Transverse colon (tissue), 4 donors: ENCODE data around the gene TRIM54. TPM values are rescaled to one million over a fixed set of nuclear protein-coding genes. Genes with fewer than 3 reads are reported as not detected.

Source experiments
- DNase-seq: peaks from one replicate; pipeline ENCODE4 v3.0.0-alpha.2; 2019
- H3K27ac ChIP-seq, 4 donors: fragments of 200-600 bp; sonication (generic); 2 replicates each; pipeline ENCODE4 v1.5.1; 2016 to 2018; ENCODE audit warnings: inconsistent platforms in 4 of 4
- H3K27me3 ChIP-seq: fragments of 200-600 bp; sonication (generic); 2 replicates; pipeline ENCODE4 v1.5.1; 2017; ENCODE audit warnings: inconsistent platforms
- H3K36me3 ChIP-seq, 4 donors: fragments of 200-600 bp; sonication (generic); 2 replicates each; pipeline ENCODE4 v1.5.1; 2017 to 2019; ENCODE audit warnings: inconsistent platforms in 4 of 4
- H3K4me1 ChIP-seq, 4 donors: fragments of 200-600 bp; sonication (generic); 2 replicates each; pipeline ENCODE4 v1.5.1; 2017 to 2020; ENCODE audit warnings: inconsistent platforms in 4 of 4
- H3K4me3 ChIP-seq, 4 donors: fragments of 200-600 bp; sonication (generic); 1 replicate in 1 of 4; 2 replicates in 3 of 4; pipeline versions ENCODE4 v1.5.1 to v1.6.1; 2017 to 2019; ENCODE audit warnings: inconsistent platforms in 4 of 4
- H3K9me3 ChIP-seq, 2 donors: fragments of 200-600 bp; sonication (generic); 2 replicates each; pipeline ENCODE4 v1.5.1; 2017 to 2019; ENCODE audit warnings: inconsistent platforms in 2 of 2
- CTCF ChIP-seq, 5 experiments: fragments of 200-600 bp in 3 of 5; fragments of 450-650 bp in 2 of 5; sonication (generic) in 3 of 5; IDR thresholded peaks; 1 replicate in 2 of 5; 2 replicates in 3 of 5; pipeline ENCODE4 v1.5.1; 2016 to 2017; ENCODE audit warnings: antibody characterized with exemption in 5 of 5, inconsistent platforms in 3 of 5, mild to moderate bottlenecking in 2 of 5, moderate library complexity in 1 of 5
- EP300 ChIP-seq: sonication (generic); formaldehyde crosslinking; IDR thresholded peaks from one replicate; pipeline ENCODE4 v1.6.1; 2017; ENCODE audit warnings: antibody characterized with exemption, low read depth
- POLR2A ChIP-seq: fragments of 450-650 bp; IDR thresholded peaks from one replicate; pipeline ENCODE4 v1.6.1; 2016; ENCODE audit warnings: antibody characterized with exemption, mild to moderate bottlenecking, moderate library complexity
- POLR2AphosphoS5 ChIP-seq, 3 donors: sonication (generic); formaldehyde crosslinking; IDR thresholded peaks; one replicate each; pipeline ENCODE4 v1.6.1; 2016; ENCODE audit warnings: antibody characterized with exemption in 3 of 3
- WGBS, 2 donors: methylation state at CpG; one replicate each; pipeline ENCODE4 v1.1.5; 2018; ENCODE audit warnings: low coverage in 1 of 2; 5-methylcytosine and 5-hydroxymethylcytosine counted together
- in situ Hi-C, 4 donors: fragments of 200-750 bp; cut with MboI; loops; one replicate each; pipeline versions ENCODE4 v1.15.0 to v1.15.1; 2017; ENCODE audit warnings: low sequenced_read_pairs in 3 of 4, low pct_ligation_motif_present in 1 of 4, low pct_unique_long_range_greater_than_20kb in 1 of 4
- intact Hi-C: fragments of 100-400 bp; cut with DNase I; formaldehyde crosslinking; loops from one replicate; pipeline ENCODE4 v1.15.1; 2023; ENCODE audit warnings: low total_unique reads
- total RNA-seq, 4 donors: library from RNA; depleted of rRNA; stranded (reverse); fragments of >200 nt; gene quantifications; one replicate each; pipeline ENCODE4 v1.1.0, GENCODE V29; 2016

Gene TRIM54
- total RNA-seq, 4 donors from 2014 or later = 0.40 to 1.9 (median 1.2) TPM; not detected in 1

DNA sequence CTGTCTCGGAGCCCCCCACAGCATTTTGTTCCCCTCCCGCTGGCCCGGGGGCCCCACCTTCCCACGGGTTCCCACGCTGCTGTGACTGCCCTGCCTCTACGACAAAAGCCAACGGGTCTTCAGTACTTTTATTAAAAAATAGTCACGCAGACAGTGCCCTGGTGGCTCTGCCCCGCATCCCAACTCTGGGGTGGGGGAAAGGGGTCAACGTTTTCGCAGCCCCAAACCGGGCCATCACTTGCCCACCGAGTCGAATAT, 25.0 kb downstream of the TRIM54 start:
- no peak overlapping the region for H3K27ac ChIP-seq
- H3K27me3 ChIP-seq = peaks cover 47% of the 10 kb centered on the region
- TF ChIP-seq POLR2AphosphoS5 (IDR thresholded peaks at IDR 0.05) (no peak), CTCF (IDR thresholded peaks at IDR 0.05) (no peak), POLR2A (no peak), EP300 (no peak)
- intact Hi-C loops (loop anchor here (5.0 kb wide), 1 partner anchor 135 kb away; no protein-coding TSS in a partner anchor), in situ Hi-C loops (no loop called here)
- H3K9me3 ChIP-seq = no peaks in the 10 kb centered on the region
- DNase-seq = no peak
- no peaks in the 10 kb centered on the region for H3K36me3 ChIP-seq
- peaks cover 0 to 25% (median 21%) of the 10 kb centered on the region in 4 donors for H3K4me1 ChIP-seq
- 25% methylated on average over 8 of the region's 14 CpGs; no CpG with 5 or more reads in 1 of the 2 donors for WGBS, 2 donors
- H3K4me3 ChIP-seq = no peak overlapping the region

- H3K27me3 ChIP-seq = peaks cover 47% of the 10 kb centered on the region
- H3K4me1 ChIP-seq = peaks cover 0 to 25% (median 21%) of the 10 kb centered on the region in 4 donors
- DNase-seq = no peak
- H3K9me3 ChIP-seq = no peaks in the 10 kb centered on the region
- WGBS, 2 donors = no CpG with 5 or more reads among the region's 75 CpGs
- intact Hi-C loops (loop anchor here (5.0 kb wide), 1 partner anchor 135 kb away; no protein-coding TSS in a partner anchor), in situ Hi-C loops (no loop called here)
- H3K36me3 ChIP-seq = no peaks in the 10 kb centered on the region
- TF ChIP-seq EP300 (no peak), CTCF (IDR thresholded peaks at IDR 0.05) (no peak), POLR2A (no peak), POLR2AphosphoS5 (IDR thresholded peaks at IDR 0.05) (no peak)
- no peak overlapping the region for H3K27ac ChIP-seq
- no peak overlapping the region for H3K4me3 ChIP-seq
Observed at GRCh38 chr2:27307545-27308358, 25.5 kb downstream of the TRIM54 start.

- 40 to 74% methylated on average over 2 to 24 of the region's 25 CpGs for WGBS, 2 donors
- Histone ChIP-seq H3K27ac (no peak within 1 kb of the TSS), H3K27me3 (peaks cover 47% of the 10 kb centered on the region), H3K4me1 (peaks cover 0 to 22% (median 17%) of the 10 kb centered on the region in 4 donors), H3K9me3 (no peaks in the 10 kb centered on the region), H3K4me3 (no peak within 1 kb of the TSS), H3K36me3 (no peaks in the 10 kb centered on the region)
- TF ChIP-seq POLR2A (no peak), CTCF (IDR thresholded peaks at IDR 0.05) (no peak), POLR2AphosphoS5 (IDR thresholded peaks at IDR 0.05) (no peak)
- intact Hi-C loops = loop anchor here (5.0 kb wide), 1 partner anchor 136 kb away; no protein-coding TSS in a partner anchor
- DNase-seq = no peak
- in situ Hi-C loops = no loop called here
Observed at GRCh38 chr2:27308359-27308881, 26.2 kb downstream of the TRIM54 start, which contains the start of gene UCN. TSS of gene UCN (minus strand) at chr2:27308445. CDS start at chr2:27307895, 550 bp downstream.

DNA sequence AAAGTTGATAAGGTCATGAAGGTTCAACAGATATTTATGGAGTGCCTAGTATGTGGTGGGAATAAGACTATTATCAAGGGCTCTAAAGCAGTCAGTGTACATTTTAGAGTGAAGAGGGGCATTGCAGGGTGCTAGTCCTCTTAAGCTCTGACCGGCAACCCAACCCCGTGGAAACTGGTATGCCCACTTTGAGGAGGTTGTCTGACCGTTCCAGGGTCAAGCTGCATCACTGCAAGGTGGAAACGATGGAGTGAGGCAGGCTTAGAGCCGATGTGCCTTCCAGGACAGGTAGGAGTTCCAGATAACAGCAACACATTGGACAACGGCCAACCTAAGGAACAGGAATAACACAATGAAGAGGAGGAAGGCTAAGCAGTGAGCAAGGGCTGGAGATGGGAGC, 27.4 kb downstream of the TRIM54 start:
- in situ Hi-C loops (no loop called here), intact Hi-C loops (loop anchor here (5.0 kb wide), 1 partner anchor 137 kb away; no protein-coding TSS in a partner anchor)
- Histone ChIP-seq H3K4me3 (no peak overlapping the region), H3K36me3 (no peaks in the 10 kb centered on the region), H3K9me3 (no peaks in the 10 kb centered on the region), H3K4me1 (peaks cover 0 to 22% (median 17%) of the 10 kb centered on the region in 4 donors), H3K27ac (no peak overlapping the region), H3K27me3 (peaks cover 43% of the 10 kb centered on the region)
- TF ChIP-seq POLR2AphosphoS5 (IDR thresholded peaks at IDR 0.05) = no peak
- no peak for TF ChIP-seq EP300
- TF ChIP-seq POLR2A = no peak
- WGBS, 2 donors = 87 to 100% methylated on average over 2 to 6 of the region's 6 CpGs
- no peak for DNase-seq
